Right hindlimb (tissue), 1 donor: ENCODE data around the gene TMEM126A.
"Not testable (repeated sequence)": the region's sequence is repeated elsewhere in the genome, so short reads cannot be mapped to it uniquely, and the experiment has no call there.

ENCODE experiments used
- DNase-seq: peaks from one replicate; pipeline ENCODE4 v3.0.0-alpha.2; 2018

Gene TMEM126A

GRCh38 chr11:85661972-85662664 is 14.4 kb downstream of the TMEM126A start:
- no peak for DNase-seq

GRCh38 chr11:85663080-85663752 is 15.4 kb downstream of the TMEM126A start:
- no peak for DNase-seq

DNA sequence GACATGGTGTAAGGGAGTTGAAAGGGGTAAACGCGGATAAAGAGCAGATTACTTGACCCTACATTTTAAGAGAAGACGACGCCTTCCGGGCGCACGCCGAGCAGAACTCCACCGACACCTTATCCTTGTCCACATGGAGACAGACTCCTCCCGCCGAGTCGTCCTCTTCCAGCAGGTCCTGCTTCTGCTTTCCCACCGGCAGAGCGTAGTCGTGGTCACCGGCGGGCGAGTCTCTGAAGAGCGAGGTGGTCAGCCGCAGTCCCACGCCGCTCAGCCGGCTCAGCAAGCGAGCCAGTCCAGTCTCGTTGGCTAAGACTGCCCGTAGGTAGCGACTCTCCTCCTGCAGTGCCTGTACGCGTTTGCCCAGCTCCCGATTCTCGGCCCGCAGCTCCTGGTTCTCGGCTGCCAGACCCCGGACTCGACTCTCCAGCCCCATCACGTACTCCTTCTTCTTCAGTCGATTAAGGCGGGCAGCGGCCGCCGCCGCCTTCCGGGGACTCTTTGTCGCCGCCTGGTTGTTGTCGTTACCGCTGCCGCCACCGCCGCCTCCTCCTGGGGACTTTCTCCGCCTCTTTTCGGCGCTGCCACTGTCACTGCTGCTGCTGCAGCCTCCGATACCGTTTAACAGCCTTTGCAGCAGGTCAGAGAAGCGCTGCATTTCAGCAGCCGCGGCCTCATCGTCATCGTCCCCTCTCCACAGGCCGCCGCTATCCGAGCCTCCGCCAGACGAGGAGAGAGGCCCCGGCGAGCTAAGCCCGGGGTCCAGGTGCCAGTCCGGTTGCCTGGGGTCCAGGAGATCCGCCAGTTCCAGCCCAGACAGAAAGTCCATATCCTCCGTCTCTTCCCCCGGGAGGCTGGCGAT is 16.2 kb downstream of the TMEM126A start:
- peak; percentile 84 for DNase-seq

GRCh38 chr11:85664615-85665481 is 17.1 kb downstream of the TMEM126A start, which contains the start of gene CREBZF:
TSS of gene CREBZF (minus strand) at chr11:85665129. CDS start at chr11:85664875, 254 bp downstream.
- DNase-seq: peak; percentile 97

DNA sequence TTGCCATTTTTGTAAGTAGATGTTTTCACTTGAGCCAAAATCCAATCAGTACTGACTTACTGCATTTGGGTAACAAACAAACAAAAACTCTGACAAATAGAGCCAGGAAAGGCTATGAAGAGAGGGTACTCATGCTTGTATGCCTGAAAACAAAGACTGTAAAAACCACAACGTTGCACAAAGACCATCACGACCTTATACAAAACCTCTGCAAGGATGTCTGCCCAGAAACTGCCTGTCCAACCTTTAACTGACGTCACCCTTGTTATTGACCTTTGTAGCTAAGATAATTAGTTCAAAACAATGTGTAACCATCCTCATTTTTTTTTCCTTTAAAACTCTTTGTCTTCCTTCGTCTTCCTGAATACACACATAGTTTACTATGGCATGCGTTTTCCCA is 18.0 kb downstream of the TMEM126A start:
- DNase-seq: no peak

DNA sequence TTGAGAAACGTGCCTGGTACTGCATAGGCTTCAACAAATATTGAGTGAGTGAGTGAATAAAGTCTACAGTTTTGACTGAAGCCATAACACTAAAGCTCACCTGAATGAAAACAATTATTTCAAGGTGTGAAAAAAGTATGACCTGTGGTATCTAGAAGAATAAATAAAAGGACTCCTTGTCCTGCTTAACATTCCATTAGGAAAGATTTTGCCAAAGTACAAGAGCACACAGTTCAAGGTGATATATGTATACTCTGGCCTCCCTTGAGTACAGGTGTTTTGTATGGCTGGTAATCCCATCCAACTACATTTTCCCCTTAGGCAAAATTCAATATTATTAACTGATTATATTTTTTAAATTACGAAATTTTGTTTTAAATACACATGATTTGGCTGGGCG is 18.9 kb downstream of the TMEM126A start:
- DNase-seq: no peak

DNA sequence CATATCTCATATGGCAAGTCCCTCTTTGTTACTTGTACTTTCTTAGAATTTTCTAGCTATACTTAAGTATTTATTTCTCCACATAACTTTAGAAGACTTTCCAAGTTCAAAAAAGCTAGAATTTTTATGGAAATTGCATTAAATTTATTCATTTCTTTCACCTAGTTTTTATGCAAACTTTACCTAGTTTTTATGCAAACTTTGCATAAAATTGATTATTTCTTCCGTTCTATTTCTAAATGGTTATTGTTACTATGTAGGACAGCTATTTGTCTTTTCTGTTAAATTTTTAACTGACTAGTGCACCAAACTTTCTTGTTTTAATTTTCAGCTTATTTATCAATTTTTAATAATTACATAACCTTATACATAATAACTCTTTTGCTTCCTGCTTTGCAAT is 20.4 kb downstream of the TMEM126A start:
- no peak for DNase-seq

GRCh38 chr11:85670949-85671663 is 23.3 kb downstream of the TMEM126A start:
- not testable (repeated sequence) for DNase-seq

DNA sequence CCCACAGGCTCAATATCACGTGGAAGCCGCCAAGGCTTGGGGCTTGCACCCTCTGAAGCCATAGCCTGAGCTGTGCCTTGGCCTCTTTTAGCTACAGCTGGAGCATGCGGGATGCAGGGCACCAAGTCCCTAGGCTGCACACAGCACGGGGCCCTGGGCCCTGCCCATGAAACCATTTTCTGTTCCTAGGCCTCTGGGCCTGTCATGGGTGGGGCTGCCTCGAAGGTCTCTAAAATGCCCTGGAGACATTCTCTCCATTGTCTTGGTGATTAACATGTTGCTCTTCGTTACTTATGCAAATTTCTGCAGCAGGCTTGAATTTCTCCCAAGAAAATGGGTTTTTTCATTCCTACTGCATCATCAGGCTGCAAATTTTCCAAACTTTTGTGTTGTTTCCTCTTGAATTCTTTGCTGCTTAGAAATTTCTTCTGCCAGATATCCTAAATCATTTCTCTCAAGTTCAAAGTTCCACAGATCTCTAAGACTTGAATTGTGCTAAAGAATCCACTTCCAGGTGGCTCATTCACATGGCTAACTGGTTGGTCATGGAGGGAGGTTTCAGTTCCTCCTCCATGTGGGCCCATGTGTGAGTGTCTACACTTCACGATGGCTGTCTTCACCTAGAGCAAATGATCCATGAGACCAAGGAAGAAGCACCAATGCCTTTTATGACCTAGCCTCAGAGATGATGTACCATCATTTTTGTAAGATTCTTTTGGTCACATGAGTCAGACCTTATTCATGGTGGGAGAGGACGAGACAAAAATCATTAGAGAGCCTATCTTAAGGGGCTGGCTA is 24.5 kb downstream of the TMEM126A start:
- no peak for DNase-seq

DNA sequence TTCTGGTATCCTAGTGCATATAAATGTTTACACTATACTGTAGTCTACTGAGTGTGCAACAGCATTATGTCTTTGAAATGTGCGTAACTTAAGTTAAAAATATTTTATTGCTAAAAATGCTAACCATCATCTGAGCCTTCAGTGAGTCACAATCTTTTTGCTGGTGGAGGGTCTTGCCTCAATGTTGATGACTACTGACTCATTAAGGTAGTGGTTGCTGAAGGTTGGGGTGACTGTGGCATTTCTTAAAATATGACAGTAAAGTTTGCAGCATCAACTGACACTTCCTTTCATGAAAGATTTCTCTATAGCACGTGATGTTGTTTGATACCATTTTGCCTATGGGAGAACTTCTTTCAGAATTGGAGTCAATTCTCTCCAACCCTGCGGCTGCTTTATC is 25.6 kb downstream of the TMEM126A start:
- no peak for DNase-seq

DNA sequence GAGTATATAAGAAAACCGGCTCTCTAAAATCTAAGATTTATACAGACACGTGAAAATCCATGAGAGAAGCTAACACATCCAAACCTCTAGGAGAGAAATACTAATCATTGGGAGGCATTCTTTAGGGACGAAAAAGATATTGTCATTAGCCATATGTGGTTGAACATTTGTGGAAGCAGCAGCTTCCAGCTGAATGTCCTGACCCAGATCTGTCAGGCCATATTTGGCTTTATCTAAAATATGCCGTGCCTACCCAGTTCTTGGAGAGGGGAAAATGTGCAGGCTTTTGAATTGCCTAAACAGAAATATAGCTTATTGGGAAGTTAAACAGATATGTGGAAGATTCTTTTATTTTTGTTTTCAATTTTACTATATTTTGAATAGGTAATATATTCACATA is 31.8 kb downstream of the TMEM126A start:
- no peak for DNase-seq

- no peak for DNase-seq
Measured at GRCh38 chr11:85680897-85681296, 33.1 kb downstream of the TMEM126A start.

- peak; percentile 89 for DNase-seq
Measured at GRCh38 chr11:85682330-85683305, 34.9 kb downstream of the TMEM126A start.

- DNase-seq: peak; percentile 85
Measured at GRCh38 chr11:85685125-85685819, 37.5 kb downstream of the TMEM126A start.

DNA sequence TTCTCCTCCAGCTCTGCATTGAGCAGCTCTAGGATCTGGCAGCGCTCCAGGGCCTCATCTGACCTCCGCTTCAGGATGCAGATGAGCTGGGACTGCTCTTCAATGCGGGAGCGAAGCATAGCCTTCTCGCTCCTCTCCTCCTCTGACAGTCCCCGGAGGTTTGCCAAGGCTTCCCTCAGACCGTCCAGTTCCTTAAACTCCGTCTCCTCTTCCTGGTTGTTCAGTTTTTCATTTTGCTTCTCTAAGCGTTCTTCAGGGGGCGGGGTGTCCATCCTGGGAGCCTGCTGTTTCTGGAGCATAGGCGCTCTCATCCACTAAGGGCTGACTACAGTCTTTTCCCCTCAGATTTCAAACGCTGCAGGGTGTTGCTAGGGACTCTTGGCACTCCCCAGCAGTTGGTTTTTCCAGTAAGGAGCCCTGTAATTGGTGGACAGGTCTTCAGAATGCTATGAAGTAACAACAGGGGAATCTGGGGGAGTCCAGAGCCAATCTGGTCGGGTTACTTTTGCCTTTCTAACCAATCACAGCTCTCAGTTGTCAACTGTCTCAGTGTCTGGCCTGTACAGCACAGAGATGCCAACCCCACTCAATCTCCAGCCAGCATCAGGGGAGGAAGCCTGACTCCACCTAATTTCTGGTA is 38.2 kb downstream of the TMEM126A start, which contains the start of gene CCDC89:
CCDC89 (minus strand) TSS at position 376 of the 640 bp plus-strand sequence; CDS start at position 311, 65 bp downstream.
- DNase-seq: peak; percentile 88

- no peak for DNase-seq
Measured at GRCh38 chr11:85694385-85694980, 46.7 kb downstream of the TMEM126A start.

DNA sequence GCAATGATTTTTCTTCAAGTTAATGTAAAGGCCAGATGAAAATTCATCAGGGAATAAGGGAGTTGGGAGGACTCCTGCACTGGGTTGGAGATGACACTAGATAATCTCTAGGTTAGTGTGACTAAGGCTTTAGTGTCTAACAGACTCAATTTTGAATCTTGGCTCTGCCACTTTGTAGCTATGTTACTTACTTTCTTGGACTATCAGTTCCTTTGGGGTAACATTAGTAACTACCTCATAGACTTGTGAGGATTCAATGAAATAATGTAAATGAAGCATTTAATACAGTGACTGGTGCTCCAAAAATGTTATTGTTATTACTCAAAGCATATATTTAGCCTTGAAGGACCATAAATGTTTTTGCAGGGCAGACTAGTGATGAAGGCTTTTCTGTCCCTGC is 47.8 kb downstream of the TMEM126A start:
- DNase-seq: no peak

DNA sequence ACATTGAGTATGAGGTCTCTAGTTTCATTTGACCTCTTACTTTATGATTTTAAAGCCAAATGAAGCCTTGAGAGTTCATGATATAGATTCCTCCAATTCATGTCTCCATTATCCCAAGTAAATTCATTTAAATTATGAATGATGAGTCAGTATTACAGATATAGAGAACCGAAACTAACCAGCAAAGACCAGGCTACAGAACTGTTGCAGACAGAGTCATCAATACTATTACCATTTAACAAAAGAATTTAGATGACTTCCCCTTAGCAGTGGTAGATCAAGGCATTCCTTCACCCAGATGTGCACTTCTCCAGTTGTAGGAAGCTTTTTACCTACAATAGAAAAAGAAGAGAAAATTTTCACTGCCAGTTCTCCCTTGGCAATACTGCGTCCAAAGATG is 50.0 kb downstream of the TMEM126A start:
- DNase-seq: no peak
